22Rv1 (cell line): ENCODE data around the gene PPM1L.

Source experiments
- H3K27ac ChIP-seq: fragments of 450-650 bp; 2 replicates; pipeline ENCODE4 v1.5.1; 2017
- CTCF ChIP-seq: fragments of 450-650 bp; IDR thresholded peaks from 2 replicates; pipeline ENCODE4 v1.5.1; 2017; ENCODE audit warnings: mild to moderate bottlenecking
- ZFX ChIP-seq: fragments of 450-650 bp; IDR thresholded peaks from 2 replicates; pipeline ENCODE4 v1.6.1; 2017; ENCODE audit warnings: antibody characterized with exemption, borderline replicate concordance

The PPM1L gene

GRCh38 chr3:160950954-160951353 lies 194.9 kb downstream of the PPM1L start:
- no peak overlapping the region for H3K27ac ChIP-seq
- TF ChIP-seq ZFX (no peak), CTCF (no peak)

GRCh38 chr3:160951642-160952487 lies 195.8 kb downstream of the PPM1L start:
- TF ChIP-seq CTCF (no peak), ZFX (no peak)
- H3K27ac ChIP-seq: no peak overlapping the region

- no peak overlapping the region for H3K27ac ChIP-seq
- TF ChIP-seq ZFX (no peak), CTCF (no peak)
Observed at GRCh38 chr3:160953686-160954085, 197.7 kb downstream of the PPM1L start.

GRCh38 chr3:160956785-160957184 lies 200.8 kb downstream of the PPM1L start:
- no peak for TF ChIP-seq ZFX
- TF ChIP-seq CTCF: peak; percentile 36
- H3K27ac ChIP-seq: no peak overlapping the region

- TF ChIP-seq ZFX (no peak), CTCF (no peak)
- no peak overlapping the region for H3K27ac ChIP-seq
Observed at GRCh38 chr3:160960568-160960967, 204.5 kb downstream of the PPM1L start.

GRCh38 chr3:160963949-160964348 lies 207.9 kb downstream of the PPM1L start:
- TF ChIP-seq ZFX (no peak), CTCF (no peak)
- H3K27ac ChIP-seq: no peak overlapping the region

- no peak for TF ChIP-seq ZFX
- no peak overlapping the region for H3K27ac ChIP-seq
Observed at GRCh38 chr3:160968761-160969160, 212.7 kb downstream of the PPM1L start.
